H1 (cell line): Measurements from ENCODE around the gene CAMKMT. TPM values are rescaled to one million over a fixed set of nuclear protein-coding genes. Genes with fewer than 3 reads are reported as not detected.

Experiments used
- CTCF ChIA-PET: fragments of 300-600 bp; sonication (Branson Sonifier 250); formaldehyde crosslinking; loops from one replicate; lab custom pipeline; 2021; ENCODE audit not compliant: partially characterized antibody; lab: Charles Lee
- POLR2A ChIA-PET: fragments of 300-600 bp; sonication (Branson Sonifier 250); formaldehyde crosslinking; loops from one replicate; lab custom pipeline; 2021; ENCODE audit warnings: inconsistent platforms; ENCODE audit not compliant: partially characterized antibody; lab: Charles Lee
- DNase-seq, 2 experiments: peaks; one replicate each; pipeline versions ENCODE4 v3.0.0 to v3.0.0-alpha.2; 2010 to 2022; ENCODE audit warnings: low spot score in 2 of 2, low read depth in 1 of 2, mixed read lengths in 1 of 2
- FAIRE-seq: peaks from 2 replicates; lab custom pipeline; 2011; peaks lifted over from hg19 to GRCh38; lab: Jason Lieb, UNC
- H2AFZ ChIP-seq: 2 replicates; pipeline ENCODE4 v1.8.1; 2012; ENCODE audit warnings: low read length, inconsistent platforms
- H2AK5ac ChIP-seq: 2 replicates; pipeline ENCODE4 v1.6.1; 2013; ENCODE audit warnings: low read depth, low read length
- H2BK120ac ChIP-seq: replicated peaks from 2 replicates; pipeline ENCODE3; 2013; ENCODE audit warnings: low read depth, low read length, inconsistent platforms
- H2BK12ac ChIP-seq: 2 replicates; pipeline ENCODE4 v1.6.1; 2013; ENCODE audit warnings: low read depth, low read length
- H2BK15ac ChIP-seq: 2 replicates; pipeline ENCODE4 v1.6.1; 2013; ENCODE audit warnings: low read length
- H2BK20ac ChIP-seq: 2 replicates; pipeline ENCODE4 v1.6.1; 2013; ENCODE audit warnings: low read length
- H2BK5ac ChIP-seq: 2 replicates; pipeline ENCODE4 v1.6.1; 2013; ENCODE audit warnings: low read depth, low read length
- H3K14ac ChIP-seq: 2 replicates; pipeline ENCODE4 v1.6.1; 2013; ENCODE audit warnings: inconsistent platforms; ENCODE audit not compliant: insufficient read length
- H3K18ac ChIP-seq: 2 replicates; pipeline ENCODE4 v1.6.1; 2013; ENCODE audit warnings: low read length; ENCODE audit errors: extremely low read depth
- H3K23ac ChIP-seq: 2 replicates; pipeline ENCODE4 v1.6.1; 2013; ENCODE audit warnings: inconsistent platforms; ENCODE audit not compliant: insufficient read length
- H3K23me2 ChIP-seq: 2 replicates; pipeline ENCODE4 v1.6.1; 2013; ENCODE audit warnings: low read depth, low read length
- H3K27ac ChIP-seq: 2 replicates; pipeline ENCODE4 v1.6.1; 2011; ENCODE audit warnings: low read depth, low read length, inconsistent platforms
- H3K27me3 ChIP-seq, 4 experiments: replicated peaks in 1 of 4; 1 replicate in 1 of 4; 2 replicates in 3 of 4; pipeline versions ENCODE4 v1.6.1 to v1.8.1; 2011 to 2013; ENCODE audit warnings: low read length in 3 of 4, mild to moderate bottlenecking in 3 of 4, inconsistent platforms in 2 of 4, mixed read lengths in 2 of 4, moderate library complexity in 1 of 4; ENCODE audit not compliant: control insufficient read depth in 3 of 4, insufficient read depth in 3 of 4; ENCODE audit errors: extremely low read depth in 1 of 4
- H3K36me3 ChIP-seq, 4 experiments: 2 replicates each; pipeline versions ENCODE4 v1.6.1 to v1.8.1; 2011 to 2013; ENCODE audit warnings: mild to moderate bottlenecking in 4 of 4, low read length in 3 of 4, moderate library complexity in 2 of 4, control low read depth in 1 of 4, inconsistent platforms in 1 of 4; ENCODE audit not compliant: insufficient read depth in 4 of 4, control insufficient read depth in 2 of 4
- H3K4ac ChIP-seq: replicated peaks from 2 replicates; pipeline ENCODE3; 2013; ENCODE audit warnings: low read length, low read depth, mixed read lengths, inconsistent platforms; ENCODE audit not compliant: insufficient read length
- H3K4me1 ChIP-seq, 4 experiments: replicated peaks in 1 of 4; 1 replicate in 1 of 4; 2 replicates in 3 of 4; pipeline versions ENCODE4 v1.6.1 to v1.8.1; 2011 to 2013; ENCODE audit warnings: low read length in 3 of 4, inconsistent platforms in 2 of 4, mixed read lengths in 1 of 4; ENCODE audit not compliant: insufficient read depth in 4 of 4, control insufficient read depth in 3 of 4
- H3K4me2 ChIP-seq, 2 experiments: 2 replicates each; pipeline versions ENCODE4 v1.6.1 to v1.8.1; 2011 to 2013; ENCODE audit warnings: low read depth in 2 of 2, low read length in 2 of 2, control low read depth in 1 of 2, inconsistent platforms in 1 of 2, mild to moderate bottlenecking in 1 of 2; ENCODE audit not compliant: insufficient read depth in 1 of 2
- H3K4me3 ChIP-seq, 4 experiments: fragments of 200-600, 300-600 bp in 1 of 4; sonication (generic), shearing (Covaris generic), sonication (Bioruptor Twin) in 1 of 4; 2 replicates each; pipeline versions ENCODE4 v1.5.1 to v1.8.1; 2011 to 2016; ENCODE audit warnings: low read length in 4 of 4, low read depth in 3 of 4, control low read depth in 2 of 4, inconsistent platforms in 2 of 4, mild to moderate bottlenecking in 2 of 4, mixed read lengths in 1 of 4, moderate library complexity in 1 of 4; ENCODE audit not compliant: insufficient read depth in 2 of 4; ENCODE audit errors: extremely low read depth in 1 of 4
- H3K56ac ChIP-seq: replicated peaks from 2 replicates; pipeline ENCODE3; 2013; ENCODE audit warnings: low read depth, mild to moderate bottlenecking, mixed read lengths, low read length, inconsistent platforms; ENCODE audit not compliant: insufficient read length
- H3K79me1 ChIP-seq: 2 replicates; pipeline ENCODE4 v1.6.1; 2013; ENCODE audit warnings: low read depth, low read length, control low read depth
- H3K79me2 ChIP-seq, 2 experiments: 2 replicates each; pipeline versions ENCODE4 v1.6.1 to v1.8.1; 2012 to 2013; ENCODE audit warnings: low read length in 2 of 2, mild to moderate bottlenecking in 2 of 2, inconsistent platforms in 1 of 2; ENCODE audit not compliant: insufficient read depth in 2 of 2, control insufficient read depth in 1 of 2
- H3K9ac ChIP-seq, 4 experiments: replicated peaks in 1 of 4; 1 replicate in 1 of 4; 2 replicates in 3 of 4; pipeline versions ENCODE4 v1.6.1 to v1.8.1; 2011 to 2013; ENCODE audit warnings: low read depth in 3 of 4, low read length in 3 of 4, control low read depth in 2 of 4, mild to moderate bottlenecking in 2 of 4, moderate library complexity in 2 of 4, inconsistent platforms in 1 of 4; ENCODE audit errors: extremely low read depth in 1 of 4
- H3K9me3 ChIP-seq, 2 experiments: 2 replicates each; pipeline versions ENCODE4 v1.6.1 to v1.8.1; 2012 to 2013; ENCODE audit warnings: mild to moderate bottlenecking in 2 of 2, moderate library complexity in 2 of 2, control low read depth in 1 of 2, inconsistent platforms in 1 of 2, low read depth in 1 of 2, low read length in 1 of 2, mixed read lengths in 1 of 2; ENCODE audit not compliant: insufficient read depth in 2 of 2
- H4K20me1 ChIP-seq, 2 experiments: replicated peaks in 1 of 2; 2 replicates each; pipeline versions ENCODE3 to v1.8.1; 2011 to 2013; ENCODE audit warnings: inconsistent platforms in 2 of 2, low read length in 2 of 2, mild to moderate bottlenecking in 1 of 2; ENCODE audit not compliant: insufficient read depth in 2 of 2, control insufficient read depth in 1 of 2
- H4K5ac ChIP-seq: 2 replicates; pipeline ENCODE4 v1.6.1; 2013; ENCODE audit warnings: low read length, low read depth, mixed read lengths, inconsistent platforms; ENCODE audit not compliant: insufficient read length
- H4K8ac ChIP-seq: 2 replicates; pipeline ENCODE4 v1.8.0; 2013; ENCODE audit warnings: mild to moderate bottlenecking, moderate library complexity, low read length, inconsistent platforms; ENCODE audit not compliant: insufficient read depth; ENCODE audit errors: extremely low read depth
- H4K91ac ChIP-seq: replicated peaks from 2 replicates; pipeline ENCODE3; 2013; ENCODE audit warnings: low read length, mixed read lengths, inconsistent platforms; ENCODE audit not compliant: insufficient read length
- CHD2 ChIP-seq: IDR thresholded peaks from 2 replicates; pipeline ENCODE4 v1.6.1; 2012; ENCODE audit warnings: low read length, improper control_type of control experiment
- EZH2 ChIP-seq: fragments of 200-600 bp; sonication (generic); IDR thresholded peaks from 2 replicates; pipeline ENCODE4 v1.7.1; 2012; ENCODE audit warnings: low read depth, mild to moderate bottlenecking, moderate library complexity, low read length, inconsistent platforms; ENCODE audit not compliant: severe bottlenecking
- MAFK ChIP-seq: IDR thresholded peaks from 2 replicates; pipeline ENCODE4 v1.6.1; 2012; ENCODE audit warnings: low read depth, mild to moderate bottlenecking, improper control_type of control experiment, low read length
- NRF1 ChIP-seq: IDR thresholded peaks from 2 replicates; pipeline ENCODE4 v1.6.1; 2011; ENCODE audit warnings: mild to moderate bottlenecking, low read depth, low read length, improper control_type of control experiment
- SP2 ChIP-seq: IDR thresholded peaks from 2 replicates; pipeline ENCODE4 v1.6.1; 2012; ENCODE audit warnings: mild to moderate bottlenecking, low read length, inconsistent platforms
- YY1 ChIP-seq: IDR thresholded peaks from 2 replicates; pipeline ENCODE4 v1.6.1; 2011; ENCODE audit warnings: low read depth, mild to moderate bottlenecking, low read length
- WGBS, 2 experiments: shearing (Covaris generic) in 1 of 2; methylation state at CpG; one replicate each; pipeline versions ENCODE4 v1.1.6 to v1.1.7; 2013 to 2015; ENCODE audit warnings: low lambda C conversion rate in 2 of 2, mixed read lengths in 2 of 2, inconsistent platforms in 1 of 2, low coverage in 1 of 2, missing lambda C conversion rate in 1 of 2; ENCODE audit not compliant: insufficient replicate concordance in 2 of 2, insufficient coverage in 1 of 2, insufficient read length in 1 of 2; ENCODE audit errors: extremely low coverage in 1 of 2, missing lambda C conversion rate in 1 of 2; 5-methylcytosine and 5-hydroxymethylcytosine counted together
- polyA plus RNA-seq, 7 experiments: library from polyadenylated mRNA; depleted of rRNA in 3 of 7; stranded (reverse) in 5 of 7; unstranded in 2 of 7; fragments of >200 nt in 5 of 7; fragments of 200-250 nt in 2 of 7; gene quantifications; 1 replicate in 5 of 7; 2 replicates in 1 of 7; 4 replicates in 1 of 7; pipeline versions ENCODE4 v1.2.1 to v1.2.3, GENCODE V29; 2011 to 2013; ENCODE audit warnings: missing spikeins in 2 of 7, mixed read lengths in 2 of 7
- total RNA-seq: library from RNA; stranded (reverse); fragmentation: NEBNext Ultra II Directional; extraction: Animal tissue kit (Norgen Biotek cat#: 25700); gene quantifications from 2 replicates; pipeline ENCODE4 v1.2.1, GENCODE V29; 2021
- TF ChIP-seq, protein P1 (sequence below): IDR thresholded peaks from 2 replicates; pipeline ENCODE4 v1.6.1; 2011; ENCODE audit warnings: low read depth, mild to moderate bottlenecking, low read length; ENCODE audit not compliant: insufficient read depth

The CAMKMT gene
- total and polyA plus RNA-seq, 2 of the 8 experiments (the other 6 are each of a cell fraction or from before 2014, with no cell fraction given), result 14.7 to 22.4 TPM

DNA sequence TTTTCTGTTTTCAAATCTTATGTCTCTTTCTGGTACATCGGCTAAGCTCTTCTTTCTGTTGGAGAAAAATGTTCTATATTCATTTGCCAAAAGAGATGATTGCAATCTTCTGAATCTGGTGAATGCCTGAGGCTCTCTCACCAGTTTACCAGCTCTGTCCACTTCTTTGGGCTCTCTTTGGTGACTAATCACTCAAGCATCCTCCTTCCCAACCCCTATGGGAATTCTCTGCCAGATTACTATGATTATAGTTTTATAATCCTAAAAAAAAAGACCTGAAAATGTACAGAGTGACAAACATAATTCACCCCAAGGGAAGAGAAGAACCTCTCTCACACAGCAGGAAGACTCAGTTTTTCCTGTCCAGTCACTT, 187.3 kb downstream of the CAMKMT start:
- POLR2A ChIA-PET, result no interaction called here
- DNase-seq, result no peak
- no peak overlapping the region for H3K4me2 ChIP-seq
- H3K4me1 ChIP-seq, result peaks cover 2 to 26% (median 16%) of the 10 kb centered on the region in 4 experiments; a peak in 4 of 7 replicates
- H3K79me1 ChIP-seq, result no peaks in the 10 kb centered on the region
- no peak overlapping the region for H2BK20ac ChIP-seq
- no peaks in the 10 kb centered on the region for H3K79me2 ChIP-seq
- H3K9me3 ChIP-seq, result no peaks in the 10 kb centered on the region
- H3K56ac ChIP-seq, result no peak overlapping the region
- H2BK15ac ChIP-seq, result no peak overlapping the region
- H4K5ac ChIP-seq, result no peak overlapping the region
- H2AK5ac ChIP-seq, result no peak overlapping the region
- no peak overlapping the region for H3K4ac ChIP-seq
- H3K36me3 ChIP-seq, result 0 out of 8 replicates have a peak, but pooled peaks cover 0 to 2% (median 0%) of the 10 kb centered on the region in 4 experiments
- no peak overlapping the region for H3K23ac ChIP-seq
- FAIRE-seq, result no peak
- H4K91ac ChIP-seq, result no peak overlapping the region
- 76% methylated on average over 1 of the region's 1 CpG; no CpG with 5 or more reads in 1 of the 2 experiments for WGBS, 2 experiments
- H3K14ac ChIP-seq, result no peak overlapping the region
- H2BK5ac ChIP-seq, result no peak overlapping the region
- no peak overlapping the region for H2AFZ ChIP-seq
- H4K8ac ChIP-seq, result no peak overlapping the region
- H2BK120ac ChIP-seq, result no peak overlapping the region
- no peak overlapping the region for H2BK12ac ChIP-seq
- no peak overlapping the region for H3K27ac ChIP-seq
- no peaks in the 10 kb centered on the region for H3K27me3 ChIP-seq
- CTCF ChIA-PET, result interaction anchor here (0.6 to 1.0 kb wide), 3 partner anchors 71 to 187 kb away, joined by 3 read pairs; partner anchors contain the start of genes CAMKMT and PREPL
- no peak overlapping the region for H3K18ac ChIP-seq
- peaks cover 2% of the 10 kb centered on the region; the same call in 1 of the 2 replicates for H3K23me2 ChIP-seq
- no peak overlapping the region for H3K9ac ChIP-seq
- no peak overlapping the region for H3K4me3 ChIP-seq
- no peaks in the 10 kb centered on the region for H4K20me1 ChIP-seq
- TF ChIP-seq CHD2, result no peak
- TF ChIP-seq SP2, result no peak
- TF ChIP-seq MAFK, result no peak
- no peak for TF ChIP-seq NRF1
- TF ChIP-seq, protein P1, sequence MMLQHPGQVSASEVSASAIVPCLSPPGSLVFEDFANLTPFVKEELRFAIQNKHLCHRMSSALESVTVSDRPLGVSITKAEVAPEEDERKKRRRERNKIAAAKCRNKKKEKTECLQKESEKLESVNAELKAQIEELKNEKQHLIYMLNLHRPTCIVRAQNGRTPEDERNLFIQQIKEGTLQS, result no peak
- TF ChIP-seq EZH2, result no peak
- TF ChIP-seq YY1, result no peak
